Fibroblast of lung (primary cell): ENCODE measurements around the gene SELENBP1.

Source experiments
- EZH2 ChIP-seq: IDR thresholded peaks from 2 replicates; pipeline ENCODE4 v1.5.1; 2012; ENCODE audit warnings: low read length, control low read depth, mild to moderate bottlenecking; ENCODE audit errors: missing control alignments
- TF ChIP-seq, protein P1 (sequence below), 2 donors: IDR thresholded peaks in 1 of 2; conservative IDR thresholded peaks in 1 of 2; 1 replicate in 1 of 2; 2 replicates in 1 of 2; pipeline ENCODE4 v1.5.1; 2011 to 2012; ENCODE audit warnings: low read length in 2 of 2, control low read depth in 1 of 2, inconsistent platforms in 1 of 2, low read depth in 1 of 2, mild to moderate bottlenecking in 1 of 2

DNA sequence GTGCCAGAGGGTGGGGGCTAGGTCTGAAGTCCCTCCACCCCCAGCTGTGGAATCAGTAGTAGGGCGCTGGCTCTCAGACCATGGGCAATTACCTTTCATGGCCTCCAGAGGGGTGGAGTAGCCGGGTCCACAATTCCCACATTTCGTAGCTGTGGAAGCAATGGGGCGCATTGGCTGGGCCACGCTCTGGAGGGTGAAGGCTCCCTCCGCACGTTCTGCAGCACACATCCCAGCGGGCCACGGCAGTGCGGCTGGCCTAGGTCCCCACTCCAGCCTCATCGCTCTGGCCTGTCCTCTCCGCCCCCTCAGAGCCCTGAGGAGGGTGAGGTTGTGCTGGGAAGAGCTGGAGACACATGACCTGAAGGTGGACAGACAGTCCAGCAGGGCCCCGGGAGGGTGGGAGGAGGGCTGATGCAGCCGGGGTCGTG, 2.9 kb downstream of the SELENBP1 start:
- TF ChIP-seq, protein P1, sequence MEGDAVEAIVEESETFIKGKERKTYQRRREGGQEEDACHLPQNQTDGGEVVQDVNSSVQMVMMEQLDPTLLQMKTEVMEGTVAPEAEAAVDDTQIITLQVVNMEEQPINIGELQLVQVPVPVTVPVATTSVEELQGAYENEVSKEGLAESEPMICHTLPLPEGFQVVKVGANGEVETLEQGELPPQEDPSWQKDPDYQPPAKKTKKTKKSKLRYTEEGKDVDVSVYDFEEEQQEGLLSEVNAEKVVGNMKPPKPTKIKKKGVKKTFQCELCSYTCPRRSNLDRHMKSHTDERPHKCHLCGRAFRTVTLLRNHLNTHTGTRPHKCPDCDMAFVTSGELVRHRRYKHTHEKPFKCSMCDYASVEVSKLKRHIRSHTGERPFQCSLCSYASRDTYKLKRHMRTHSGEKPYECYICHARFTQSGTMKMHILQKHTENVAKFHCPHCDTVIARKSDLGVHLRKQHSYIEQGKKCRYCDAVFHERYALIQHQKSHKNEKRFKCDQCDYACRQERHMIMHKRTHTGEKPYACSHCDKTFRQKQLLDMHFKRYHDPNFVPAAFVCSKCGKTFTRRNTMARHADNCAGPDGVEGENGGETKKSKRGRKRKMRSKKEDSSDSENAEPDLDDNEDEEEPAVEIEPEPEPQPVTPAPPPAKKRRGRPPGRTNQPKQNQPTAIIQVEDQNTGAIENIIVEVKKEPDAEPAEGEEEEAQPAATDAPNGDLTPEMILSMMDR (conservative IDR thresholded peaks at IDR 0.05 in 1 of 2, IDR thresholded peaks at IDR 0.05 in 1 of 2; ENCODE audit: low read depth in 1 of 2, low read length in 2 of 2): no peak
- TF ChIP-seq EZH2: no peak
